GDM1 (cell line): ENCODE measurements around the gene MCAM.
A peak's percentile ranks its signal among the peaks of the same experiment; 100 is the strongest.

ENCODE experiments used
- DNase-seq: peaks from one replicate; lab custom pipeline; 2025; lab: John Stamatoyannopoulos, UW

MCAM gene

DNA sequence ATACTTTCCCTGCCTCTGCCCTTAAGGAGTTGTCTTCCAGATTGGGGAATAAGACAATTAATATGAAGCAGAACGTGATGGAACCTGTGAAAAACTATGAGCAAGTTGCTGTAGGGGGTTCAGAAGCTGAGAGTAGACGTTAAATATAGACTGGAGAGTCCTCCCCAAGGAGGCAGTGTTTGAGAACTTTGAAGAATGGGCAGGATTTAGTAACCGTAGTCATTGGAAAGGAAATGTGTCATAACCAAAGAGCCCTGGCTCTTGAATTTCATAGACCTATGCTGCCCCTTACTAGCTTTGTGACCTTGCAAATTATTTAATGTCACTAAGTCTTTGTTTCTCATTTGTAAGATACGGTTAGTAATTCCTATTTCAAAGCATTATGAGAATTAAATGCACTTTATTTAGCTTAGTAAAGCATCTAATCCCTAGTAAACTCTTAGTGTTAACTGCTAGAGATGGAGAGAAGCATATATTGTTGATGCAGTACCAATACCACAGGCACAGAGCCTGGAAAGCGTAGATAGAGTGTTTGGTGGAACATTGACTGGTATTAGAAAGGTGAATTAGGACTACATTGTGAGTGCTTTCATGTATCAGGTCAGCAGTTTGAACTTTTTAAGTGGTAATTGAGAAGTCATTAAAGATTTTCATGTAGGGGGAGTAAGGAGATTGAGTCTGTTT is 54.1 kb downstream of the MCAM start:
- peak; percentile 17 for DNase-seq

GRCh38 chr11:119258983-119259382 is 57.9 kb downstream of the MCAM start:
- DNase-seq = no peak
